Testis (tissue), 2 donors: Measurements from ENCODE around the gene FPR1.

Experiments
- CTCF ChIP-seq, 3 experiments: fragments of 450-650 bp in 2 of 3; fragments of 200-600 bp in 1 of 3; sonication (generic) in 1 of 3; IDR thresholded peaks; one replicate each; pipeline ENCODE4 v1.5.1; 2016 to 2019; ENCODE audit warnings: antibody characterized with exemption in 3 of 3, mild to moderate bottlenecking in 2 of 3, moderate library complexity in 1 of 3
- POLR2A ChIP-seq: fragments of 450-650 bp; IDR thresholded peaks from one replicate; pipeline ENCODE4 v1.6.1; 2017; ENCODE audit warnings: antibody characterized with exemption, mild to moderate bottlenecking, moderate library complexity

- TF ChIP-seq POLR2A (no peak), CTCF (IDR thresholded peaks at IDR 0.05) (no peak)
Observed at GRCh38 chr19:51784922-51785690, 33.4 kb upstream of the FPR1 start.
